Gastrocnemius medialis (tissue), 4 donors: ENCODE results near the gene ADNP. TPM values are rescaled to one million over a fixed set of nuclear protein-coding genes. Genes with fewer than 3 reads are reported as not detected.

Experiments
- ATAC-seq, 2 donors: fragments of 150-250 bp; one replicate each; pipeline ENCODE4 v1.9.1; 2016
- DNase-seq, 2 donors: peaks; one replicate each; pipeline ENCODE4 v3.0.0-alpha.2; 2019
- H3K27ac ChIP-seq, 4 donors: fragments of 200-600 bp; sonication (generic); 1 replicate in 1 of 4; 2 replicates in 3 of 4; pipeline ENCODE4 v1.5.1; 2016 to 2018; ENCODE audit warnings: mild to moderate bottlenecking in 2 of 4, moderate library complexity in 1 of 4
- H3K27me3 ChIP-seq, 3 donors: fragments of 200-600 bp; sonication (generic) in 2 of 3; 1 replicate in 1 of 3; 2 replicates in 2 of 3; pipeline versions ENCODE4 v1.5.1 to v1.6.0; 2016 to 2019; ENCODE audit warnings: mild to moderate bottlenecking in 1 of 3, moderate library complexity in 1 of 3
- H3K36me3 ChIP-seq, 2 donors: fragments of 200-600 bp; sonication (generic) in 1 of 2; one replicate each; pipeline ENCODE4 v1.5.1; 2017 to 2018
- H3K4me1 ChIP-seq, 2 donors: fragments of 200-600 bp; sonication (generic) in 1 of 2; one replicate each; pipeline ENCODE4 v1.5.1; 2016 to 2017; ENCODE audit warnings: mild to moderate bottlenecking in 2 of 2
- H3K4me3 ChIP-seq, 4 donors: fragments of 200-600 bp; sonication (generic) in 3 of 4; 1 replicate in 1 of 4; 2 replicates in 3 of 4; pipeline ENCODE4 v1.5.1; 2016 to 2019; ENCODE audit warnings: mild to moderate bottlenecking in 2 of 4
- H3K9me3 ChIP-seq, 3 donors: fragments of 200-600 bp; sonication (generic) in 2 of 3; 1 replicate in 1 of 3; 2 replicates in 2 of 3; pipeline ENCODE4 v1.5.1; 2016 to 2019
- CTCF ChIP-seq, 5 experiments: fragments of 450-650 bp in 3 of 5; fragments of 200-600 bp in 2 of 5; sonication (generic) in 2 of 5; IDR thresholded peaks in 4 of 5; conservative IDR thresholded peaks in 1 of 5; 1 replicate in 4 of 5; 2 replicates in 1 of 5; pipeline ENCODE4 v1.5.1; 2016 to 2019; ENCODE audit warnings: antibody characterized with exemption in 5 of 5, mild to moderate bottlenecking in 3 of 5, moderate library complexity in 3 of 5
- POLR2A ChIP-seq, 2 donors: fragments of 450-650 bp; IDR thresholded peaks; one replicate each; pipeline ENCODE4 v1.6.1; 2017; ENCODE audit warnings: antibody characterized with exemption in 2 of 2, mild to moderate bottlenecking in 2 of 2, moderate library complexity in 2 of 2
- in situ Hi-C, 4 donors: fragments of 200-750 bp; cut with MboI; loops; one replicate each; pipeline versions ENCODE4 v1.15.0 to v1.8.0; 2017; ENCODE audit warnings: low sequenced_read_pairs in 4 of 4
- intact Hi-C: fragments of 100-400 bp; cut with DNase I; formaldehyde crosslinking; loops from one replicate; pipeline ENCODE4 v1.15.1; 2023; ENCODE audit warnings: low total_unique reads
- total RNA-seq, 4 donors: library from RNA; depleted of rRNA; stranded (reverse); fragments of >200 nt; gene quantifications; one replicate each; pipeline versions ENCODE4 v1.1.0 to v1.2.3, GENCODE V29; 2016

ADNP gene
- total RNA-seq, 4 donors from 2014 or later = 24.0 to 35.4 (median 31.5) TPM

DNA sequence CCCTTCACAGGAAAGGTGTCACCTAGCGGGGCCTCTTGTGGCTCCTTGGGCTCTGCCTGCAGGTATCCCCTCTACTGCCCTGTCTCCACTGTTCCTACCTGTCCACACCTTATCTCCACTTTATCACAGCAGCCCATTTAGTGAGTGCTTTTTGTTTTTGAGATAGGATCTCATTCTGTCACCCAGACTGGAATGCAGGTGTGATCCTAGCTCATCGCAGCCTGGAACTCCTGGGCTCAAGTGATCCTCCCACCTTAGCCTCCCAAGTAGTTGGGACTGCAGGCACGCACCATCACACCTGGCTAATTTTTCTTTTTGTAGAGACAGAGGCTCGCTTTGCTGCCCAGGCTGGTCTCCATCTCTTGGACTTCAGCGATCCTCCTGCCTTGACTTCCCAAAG lies 88.4 kb downstream of the ADNP start:
- ATAC-seq = no peak
- Histone ChIP-seq H3K4me3 (no peak overlapping the region), H3K4me1 (no peaks in the 10 kb centered on the region), H3K36me3 (no peaks in the 10 kb centered on the region), H3K27me3 (no peaks in the 10 kb centered on the region), H3K9me3 (no peaks in the 10 kb centered on the region), H3K27ac (no peak overlapping the region)
- intact Hi-C loops = no loop called here
- DNase-seq = no peak
- TF ChIP-seq CTCF (IDR thresholded peaks at IDR 0.05 in 4 of 5, conservative IDR thresholded peaks at IDR 0.05 in 1 of 5) (no peak), POLR2A (IDR thresholded peaks at IDR 0.05) (no peak)
- in situ Hi-C loops = no loop called here

Other genes starting within 250 kb of the ADNP start
- 10 to 100 TPM in 1 of 4 donors, 1 to 10 TPM in 3; 5.3 to 12.5 (median 8.2) TPM for gene RIPOR3, start 239.9 kb downstream of the ADNP start, total RNA-seq
- gene PARD6B, start 199.9 kb downstream of the ADNP start, total RNA-seq = 10 to 100 TPM in 1 of 4 donors, 1 to 10 TPM in 2, under 1 TPM in 1; 0.72 to 15.3 (median 2.3) TPM
- gene BCAS4, start 136.4 kb downstream of the ADNP start, total RNA-seq = 1 to 10 TPM in 1 of 4 donors, under 1 TPM in 2, not detected in 1; 0.16 to 2.2 (median 0.51) TPM
- gene DPM1, start 27.1 kb upstream of the ADNP start, total RNA-seq = 100 to 1,000 TPM in 1 of 4 donors, 10 to 100 TPM in 3; 55.5 to 120 (median 73.7) TPM
- gene MOCS3, start 27.4 kb upstream of the ADNP start, total RNA-seq = 1 to 10 TPM; 3.1 to 5.7 (median 4.7) TPM
- gene KCNG1, start 91.7 kb upstream of the ADNP start, total RNA-seq = not detected